Stomach (tissue), 9 donors: Measurements from ENCODE around the gene AUTS2. TPM values are rescaled to one million over a fixed set of nuclear protein-coding genes. Genes with fewer than 3 reads are reported as not detected.

Experiments
- DNase-seq, 2 donors: peaks; one replicate each; pipeline versions ENCODE4 v3.0.0 to v3.0.0-alpha.2; 2013 to 2019
- H3K27ac ChIP-seq, 5 donors: fragments of 200-600 bp in 4 of 5; sonication (generic) in 4 of 5; one replicate each; pipeline ENCODE4 v1.5.1; 2013 to 2019; ENCODE audit warnings: mild to moderate bottlenecking in 1 of 5, moderate library complexity in 1 of 5
- H3K27me3 ChIP-seq, 3 donors: fragments of 200-600 bp; sonication (generic); one replicate each; pipeline ENCODE4 v1.5.1; 2017 to 2019; ENCODE audit warnings: mixed run types in 1 of 3
- H3K36me3 ChIP-seq, 4 donors: fragments of 200-600 bp; sonication (generic); 1 replicate in 3 of 4; 2 replicates in 1 of 4; pipeline ENCODE4 v1.5.1; 2016 to 2019
- H3K4me1 ChIP-seq, 4 donors: fragments of 200-600 bp; sonication (generic); one replicate each; pipeline ENCODE4 v1.5.1; 2016 to 2019
- H3K4me3 ChIP-seq, 4 donors: fragments of 200-600 bp; sonication (generic) in 3 of 4; one replicate each; pipeline ENCODE4 v1.5.1; 2016 to 2019; ENCODE audit warnings: mild to moderate bottlenecking in 1 of 4
- H3K9me3 ChIP-seq, 4 donors: fragments of 200-600 bp; sonication (generic); one replicate each; pipeline ENCODE4 v1.5.1; 2016 to 2019
- EP300 ChIP-seq: sonication (generic); formaldehyde crosslinking; IDR thresholded peaks from one replicate; pipeline ENCODE4 v1.6.1; 2017; ENCODE audit warnings: antibody characterized with exemption
- POLR2A ChIP-seq, 4 donors: fragments of 450-650 bp; IDR thresholded peaks; one replicate each; pipeline ENCODE4 v1.6.1; 2016; ENCODE audit warnings: antibody characterized with exemption in 4 of 4, control low read depth in 2 of 4, mild to moderate bottlenecking in 1 of 4, moderate library complexity in 1 of 4
- POLR2AphosphoS5 ChIP-seq, 3 donors: sonication (generic); formaldehyde crosslinking; IDR thresholded peaks; one replicate each; pipeline ENCODE4 v1.6.1; 2016; ENCODE audit warnings: antibody characterized with exemption in 3 of 3
- WGBS, 5 donors: extraction: QIAGEN DNeasy Blood & Tissue Kit in 3 of 5; methylation state at CpG; one replicate each; pipeline versions ENCODE4 v1.1.5 to v1.1.7; 2013 to 2018; 5-methylcytosine and 5-hydroxymethylcytosine counted together
- intact Hi-C: fragments of 100-400 bp; cut with DNase I; formaldehyde crosslinking; loops from one replicate; pipeline ENCODE4 v1.15.1; 2023; ENCODE audit warnings: low total_unique reads
- polyA plus RNA-seq, 3 donors: library from polyadenylated mRNA; stranded (reverse); fragments of 200-250 nt; gene quantifications; one replicate each; pipeline ENCODE4 v1.2.3, GENCODE V29; 2013
- total RNA-seq, 5 donors: library from RNA; depleted of rRNA; stranded (reverse); fragments of >200 nt; gene quantifications; one replicate each; pipeline versions ENCODE4 v1.1.0 to v1.2.3, GENCODE V29; 2014 to 2016
- TF ChIP-seq, protein P1 (sequence below), 7 experiments: fragments of 450-650 bp in 4 of 7; fragments of 200-600 bp in 3 of 7; sonication (generic) in 3 of 7; IDR thresholded peaks; one replicate each; pipeline ENCODE4 v1.5.1; 2016 to 2019; ENCODE audit warnings: antibody characterized with exemption in 7 of 7, control low read depth in 2 of 7, mild to moderate bottlenecking in 1 of 7
- donor health status: healthy with polysubstance abuse.
- donor health status: Bipolar disorder and iron deficiency.
- donor health status: healthy.

AUTS2 gene
- total and polyA plus RNA-seq, 8 donors: 3.8 to 90.3 (median 38.1) TPM

DNA sequence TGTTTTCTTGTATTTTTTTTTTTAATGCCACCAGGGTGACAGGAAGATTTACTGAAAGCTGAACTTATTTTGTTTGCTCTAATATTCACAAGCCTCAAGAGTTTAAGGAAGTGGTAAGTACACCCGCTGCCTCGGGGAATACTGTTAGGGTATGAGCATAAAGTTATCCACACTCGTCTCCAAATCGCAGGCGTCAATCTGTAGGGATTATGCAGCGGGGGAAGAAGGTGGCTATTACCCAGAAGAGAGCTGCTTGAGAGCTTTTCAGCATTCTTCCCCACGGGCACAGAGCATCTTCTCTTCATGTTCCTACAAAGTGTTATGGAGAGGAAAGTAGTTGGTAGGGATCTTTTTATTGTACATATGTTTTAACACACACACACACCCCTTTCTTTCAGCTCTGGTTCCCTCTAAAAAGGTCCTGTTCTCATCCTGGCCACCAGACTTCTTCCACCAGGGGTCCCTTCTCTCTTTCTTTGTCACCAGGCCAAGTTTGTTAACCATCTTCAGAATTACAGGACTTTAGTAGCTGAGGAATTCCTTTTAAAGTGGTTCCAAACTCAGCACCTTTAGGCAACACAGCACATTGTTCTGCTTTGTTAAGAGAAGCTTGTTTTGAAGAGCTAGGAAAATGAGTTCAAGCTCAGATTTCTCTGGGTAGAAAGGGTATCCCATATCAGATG, 1122.1 kb downstream of the AUTS2 start:
- 55 to 67% (median 63%) methylated on average over 7 of the region's 7 CpGs for WGBS, 5 donors
- Histone ChIP-seq H3K27ac (no peak overlapping the region), H3K36me3 (no peaks in the 10 kb centered on the region), H3K4me3 (no peak overlapping the region), H3K27me3 (no peaks in the 10 kb centered on the region), H3K9me3 (no peaks in the 10 kb centered on the region), H3K4me1 (peaks cover 0 to 29% (median 15%) of the 10 kb centered on the region in 4 donors)
- DNase-seq: no peak
- TF ChIP-seq POLR2A (IDR thresholded peaks at IDR 0.05): no peak
- no peak for TF ChIP-seq EP300
- TF ChIP-seq, protein P1, sequence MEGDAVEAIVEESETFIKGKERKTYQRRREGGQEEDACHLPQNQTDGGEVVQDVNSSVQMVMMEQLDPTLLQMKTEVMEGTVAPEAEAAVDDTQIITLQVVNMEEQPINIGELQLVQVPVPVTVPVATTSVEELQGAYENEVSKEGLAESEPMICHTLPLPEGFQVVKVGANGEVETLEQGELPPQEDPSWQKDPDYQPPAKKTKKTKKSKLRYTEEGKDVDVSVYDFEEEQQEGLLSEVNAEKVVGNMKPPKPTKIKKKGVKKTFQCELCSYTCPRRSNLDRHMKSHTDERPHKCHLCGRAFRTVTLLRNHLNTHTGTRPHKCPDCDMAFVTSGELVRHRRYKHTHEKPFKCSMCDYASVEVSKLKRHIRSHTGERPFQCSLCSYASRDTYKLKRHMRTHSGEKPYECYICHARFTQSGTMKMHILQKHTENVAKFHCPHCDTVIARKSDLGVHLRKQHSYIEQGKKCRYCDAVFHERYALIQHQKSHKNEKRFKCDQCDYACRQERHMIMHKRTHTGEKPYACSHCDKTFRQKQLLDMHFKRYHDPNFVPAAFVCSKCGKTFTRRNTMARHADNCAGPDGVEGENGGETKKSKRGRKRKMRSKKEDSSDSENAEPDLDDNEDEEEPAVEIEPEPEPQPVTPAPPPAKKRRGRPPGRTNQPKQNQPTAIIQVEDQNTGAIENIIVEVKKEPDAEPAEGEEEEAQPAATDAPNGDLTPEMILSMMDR (IDR thresholded peaks at IDR 0.05): no peak
- no peak for TF ChIP-seq POLR2AphosphoS5 (IDR thresholded peaks at IDR 0.05)
- intact Hi-C loops: no loop called here

GRCh38 chr7:70721500-70721899, 1123.2 kb downstream of the AUTS2 start:
- no peaks in the 10 kb centered on the region for H3K27me3 ChIP-seq
- TF ChIP-seq EP300: no peak
- no peak for TF ChIP-seq POLR2AphosphoS5 (IDR thresholded peaks at IDR 0.05)
- TF ChIP-seq POLR2A (IDR thresholded peaks at IDR 0.05): no peak
- TF ChIP-seq, protein P1 (IDR thresholded peaks at IDR 0.05): no peak
- H3K9me3 ChIP-seq: no peaks in the 10 kb centered on the region
- no peaks in the 10 kb centered on the region for H3K36me3 ChIP-seq
- H3K27ac ChIP-seq: no peak overlapping the region
- peaks cover 2 to 41% (median 21%) of the 10 kb centered on the region in 4 donors for H3K4me1 ChIP-seq
- DNase-seq: no peak
- intact Hi-C loops: no loop called here
- no peak overlapping the region for H3K4me3 ChIP-seq
- WGBS, 5 donors: 85 to 100% (median 96%) methylated on average over 1 of the region's 1 CpG

DNA sequence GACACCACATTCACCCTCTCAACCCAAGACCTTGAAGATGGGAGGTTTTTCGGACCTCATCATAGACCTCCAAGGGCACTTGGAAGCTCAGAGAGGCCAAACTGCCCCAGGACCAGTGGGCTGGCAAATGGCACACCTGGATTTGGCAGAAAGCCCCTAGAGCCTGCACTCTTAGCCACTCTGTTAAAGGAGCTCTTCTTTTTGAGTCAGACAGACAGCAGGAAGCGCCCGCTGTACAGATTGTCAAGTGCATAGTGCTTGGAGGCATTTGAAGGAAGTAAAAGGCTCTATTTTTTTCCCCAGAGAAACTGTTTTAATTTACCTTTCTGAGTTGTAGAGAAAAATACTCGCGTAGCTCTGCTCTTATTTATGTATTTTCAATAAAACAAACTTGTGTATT, 1125.1 kb downstream of the AUTS2 start:
- intact Hi-C loops: no loop called here
- Histone ChIP-seq H3K36me3 (no peaks in the 10 kb centered on the region), H3K9me3 (no peaks in the 10 kb centered on the region), H3K4me1 (peaks cover 6 to 41% (median 24%) of the 10 kb centered on the region in 4 donors), H3K27me3 (no peaks in the 10 kb centered on the region), H3K27ac (no peak overlapping the region), H3K4me3 (no peak overlapping the region)
- no peak for DNase-seq
- TF ChIP-seq, protein P1 (IDR thresholded peaks at IDR 0.05): no peak
- TF ChIP-seq POLR2A (IDR thresholded peaks at IDR 0.05) (no peak), EP300 (no peak)
- 90 to 96% (median 92%) methylated on average over 5 of the region's 5 CpGs for WGBS, 5 donors

DNA sequence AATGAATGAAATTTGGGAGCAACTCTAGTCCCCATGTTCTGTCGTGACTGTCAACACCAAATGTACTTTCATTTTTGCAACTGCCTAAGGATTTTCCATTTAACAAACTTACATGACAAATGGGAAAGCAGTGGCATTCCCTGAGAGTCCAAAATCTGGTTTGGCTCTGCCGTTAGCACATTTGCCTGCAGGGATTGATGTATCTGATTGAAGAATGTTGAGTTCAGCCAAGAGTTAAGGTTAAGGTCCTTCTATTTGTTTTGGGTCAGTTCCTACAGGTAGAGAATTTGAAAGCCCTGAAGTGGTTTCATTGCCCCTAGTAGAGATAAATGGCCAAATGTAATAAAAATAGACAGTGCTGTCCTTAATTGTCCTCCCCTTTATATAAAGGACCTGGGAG, 1127.2 kb downstream of the AUTS2 start:
- DNase-seq: no peak
- Histone ChIP-seq H3K27ac (no peak overlapping the region), H3K9me3 (no peaks in the 10 kb centered on the region), H3K27me3 (no peaks in the 10 kb centered on the region), H3K36me3 (no peaks in the 10 kb centered on the region), H3K4me3 (no peak overlapping the region), H3K4me1 (peaks cover 6 to 41% (median 17%) of the 10 kb centered on the region in 4 donors)
- 28 to 60% (median 44%) methylated on average over 2 of the region's 2 CpGs for WGBS, 5 donors
- intact Hi-C loops: no loop called here
- no peak for TF ChIP-seq POLR2A (IDR thresholded peaks at IDR 0.05)
- no peak for TF ChIP-seq POLR2AphosphoS5 (IDR thresholded peaks at IDR 0.05)
- TF ChIP-seq, protein P1 (IDR thresholded peaks at IDR 0.05): no peak
- TF ChIP-seq EP300: no peak
